Measurements from ENCODE around the gene SLC50A1.

GRCh38 chr1:155139895-155140629 lies 4.4 kb downstream of the SLC50A1 start, which contains the start of gene DPM3:
- TF ChIP-seq, protein P1, sequence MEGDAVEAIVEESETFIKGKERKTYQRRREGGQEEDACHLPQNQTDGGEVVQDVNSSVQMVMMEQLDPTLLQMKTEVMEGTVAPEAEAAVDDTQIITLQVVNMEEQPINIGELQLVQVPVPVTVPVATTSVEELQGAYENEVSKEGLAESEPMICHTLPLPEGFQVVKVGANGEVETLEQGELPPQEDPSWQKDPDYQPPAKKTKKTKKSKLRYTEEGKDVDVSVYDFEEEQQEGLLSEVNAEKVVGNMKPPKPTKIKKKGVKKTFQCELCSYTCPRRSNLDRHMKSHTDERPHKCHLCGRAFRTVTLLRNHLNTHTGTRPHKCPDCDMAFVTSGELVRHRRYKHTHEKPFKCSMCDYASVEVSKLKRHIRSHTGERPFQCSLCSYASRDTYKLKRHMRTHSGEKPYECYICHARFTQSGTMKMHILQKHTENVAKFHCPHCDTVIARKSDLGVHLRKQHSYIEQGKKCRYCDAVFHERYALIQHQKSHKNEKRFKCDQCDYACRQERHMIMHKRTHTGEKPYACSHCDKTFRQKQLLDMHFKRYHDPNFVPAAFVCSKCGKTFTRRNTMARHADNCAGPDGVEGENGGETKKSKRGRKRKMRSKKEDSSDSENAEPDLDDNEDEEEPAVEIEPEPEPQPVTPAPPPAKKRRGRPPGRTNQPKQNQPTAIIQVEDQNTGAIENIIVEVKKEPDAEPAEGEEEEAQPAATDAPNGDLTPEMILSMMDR (IDR thresholded peaks at IDR 0.05; ENCODE audit: low read length) = no peak
- no peak for TF ChIP-seq EZH2 (optimal IDR thresholded peaks at IDR 0.05; ENCODE audit: low read depth, low read length)
- no peak for TF ChIP-seq EZH2phosphoT487 (IDR thresholded peaks at IDR 0.05; ENCODE audit: low read length)

Data from MM.1S (cell line).